AG09319 (cell line): ENCODE measurements around the gene LRRK2.
"Not testable (repeated sequence)": the region's sequence is repeated elsewhere in the genome, so short reads cannot be mapped to it uniquely, and the experiment has no call there.

ENCODE experiments used
- DNase-seq: peaks from one replicate; pipeline ENCODE4 v3.0.0-alpha.2; 2010; ENCODE audit warnings: low read depth; ENCODE audit errors: extremely low read depth
- CTCF ChIP-seq: IDR thresholded peaks from 2 replicates; pipeline ENCODE4 v1.5.1; 2011; ENCODE audit warnings: low read depth, mild to moderate bottlenecking, inconsistent platforms, low read length, moderate library complexity

Gene LRRK2

DNA sequence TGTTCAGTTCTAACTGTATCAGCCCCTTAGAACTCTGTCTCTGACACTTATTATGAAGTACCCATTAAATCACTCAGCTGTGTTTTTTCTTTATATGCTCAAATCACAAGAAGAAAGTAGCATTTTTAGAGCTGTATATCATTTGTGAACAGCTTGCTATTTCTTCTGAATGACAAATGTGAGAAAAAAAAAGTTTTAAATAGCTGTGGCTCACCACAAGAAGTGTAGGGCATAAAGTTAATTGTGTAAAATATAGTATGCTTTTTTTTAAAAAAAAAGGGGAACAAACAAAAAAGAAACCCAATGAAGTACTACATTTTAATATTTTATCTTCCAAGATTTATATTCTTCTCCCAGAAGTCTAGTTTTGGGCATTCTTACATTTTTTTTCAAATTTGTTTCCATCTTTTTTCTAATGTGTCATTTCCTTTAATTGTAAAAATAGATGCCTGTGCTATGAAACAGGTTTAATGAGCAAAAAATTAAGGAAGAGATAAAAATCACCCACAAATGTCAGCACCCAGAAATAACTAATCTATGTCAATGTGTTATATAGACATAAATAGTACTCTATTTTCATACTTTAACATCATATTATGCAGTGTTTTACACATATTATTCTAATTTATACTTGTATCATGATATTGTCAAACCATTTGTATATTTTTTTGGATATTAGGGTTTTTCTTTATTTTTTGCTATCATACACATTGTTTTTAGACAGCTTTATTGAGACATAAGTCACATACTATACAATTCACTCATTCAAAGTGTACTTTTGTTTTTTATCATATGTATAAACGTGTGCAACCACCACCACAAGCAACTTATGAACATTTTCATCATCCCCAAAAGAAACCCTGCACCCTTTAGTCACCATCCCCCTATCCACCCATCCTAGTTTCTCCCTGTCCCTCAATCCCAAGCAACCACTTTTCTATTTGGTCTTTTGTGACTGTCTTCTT is 22.4 kb upstream of the LRRK2 start:
- no peak for TF ChIP-seq CTCF
- no peak for DNase-seq

DNA sequence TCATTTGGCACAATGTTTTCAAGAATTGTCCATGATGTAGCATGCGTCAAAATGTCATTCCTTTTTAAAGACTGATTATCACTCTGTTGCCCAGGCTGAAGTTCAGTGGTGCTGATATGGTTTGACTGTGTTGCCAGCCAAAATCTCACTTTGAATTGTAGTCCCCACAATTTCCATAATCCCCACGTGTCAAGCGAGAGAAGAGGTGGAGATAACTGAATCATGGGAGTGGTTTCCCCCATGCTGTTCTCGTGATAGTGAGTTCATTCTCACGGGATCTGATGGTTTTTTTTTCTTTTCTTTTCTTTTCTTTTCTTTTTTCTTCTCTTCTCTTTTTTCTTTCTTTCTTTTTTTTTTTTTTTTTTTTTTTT is 21.8 kb upstream of the LRRK2 start:
- TF ChIP-seq CTCF, result no peak

GRCh38 chr12:40204337-40204736 is 20.5 kb upstream of the LRRK2 start:
- no peak for DNase-seq
- TF ChIP-seq CTCF, result no peak

More for the DNA sequence above, 21.8 kb upstream of the LRRK2 start:
- DNase-seq, result no peak

DNA sequence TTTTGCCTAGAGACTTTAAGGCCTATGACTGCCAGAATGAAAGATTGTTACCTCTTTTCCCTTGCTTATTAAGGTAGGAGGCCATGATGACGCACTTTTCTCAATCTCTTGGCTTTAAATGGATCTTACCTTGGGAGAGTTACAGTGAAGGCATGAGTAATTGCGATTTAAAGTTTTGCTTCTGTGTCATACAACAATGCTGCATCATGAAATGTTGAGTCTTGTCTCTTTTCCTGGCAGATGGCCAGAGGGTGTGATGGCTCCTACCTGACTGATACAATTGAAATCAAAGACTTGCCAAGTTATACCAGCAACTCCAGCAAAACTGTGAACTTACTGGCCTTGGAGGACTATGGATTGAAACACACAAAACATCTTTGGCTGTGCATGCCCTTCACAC is 17.2 kb upstream of the LRRK2 start:
- DNase-seq, result no peak
- no peak for TF ChIP-seq CTCF

DNA sequence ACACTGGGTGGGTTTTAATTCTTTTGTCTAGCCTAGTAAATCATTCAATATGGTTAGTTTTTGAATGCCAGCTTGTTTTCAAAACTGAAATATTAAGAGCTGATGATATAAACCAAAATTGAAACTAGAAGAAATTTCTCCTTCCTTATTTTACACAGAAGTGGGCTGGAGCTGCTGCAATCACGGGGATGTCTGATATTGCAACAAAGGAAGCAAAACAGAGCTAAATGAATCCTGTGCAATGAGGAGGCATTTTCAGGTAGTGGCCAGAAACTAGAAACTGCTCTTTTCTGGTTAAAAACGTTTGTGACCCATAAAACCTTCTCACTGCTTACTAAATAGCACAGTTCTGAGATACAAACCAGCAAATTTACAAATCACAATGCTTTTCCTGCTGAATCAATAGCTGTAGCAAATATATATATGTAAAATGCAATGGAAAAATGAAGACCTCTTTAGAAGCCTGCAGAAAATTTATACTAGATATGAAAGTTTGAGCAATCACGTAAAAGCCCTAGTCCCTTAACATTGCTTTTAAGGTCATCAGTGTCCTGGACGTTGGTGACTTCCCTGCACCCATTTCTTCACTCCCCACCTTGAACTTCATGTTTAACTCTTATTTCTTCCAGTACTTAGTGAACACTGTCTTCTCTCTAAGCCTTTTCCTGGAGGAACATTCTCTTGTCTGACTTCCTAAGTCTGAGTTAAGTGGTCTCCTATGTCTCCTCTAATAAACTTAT is 15.9 kb upstream of the LRRK2 start:
- no peak for DNase-seq
- TF ChIP-seq CTCF, result no peak

DNA sequence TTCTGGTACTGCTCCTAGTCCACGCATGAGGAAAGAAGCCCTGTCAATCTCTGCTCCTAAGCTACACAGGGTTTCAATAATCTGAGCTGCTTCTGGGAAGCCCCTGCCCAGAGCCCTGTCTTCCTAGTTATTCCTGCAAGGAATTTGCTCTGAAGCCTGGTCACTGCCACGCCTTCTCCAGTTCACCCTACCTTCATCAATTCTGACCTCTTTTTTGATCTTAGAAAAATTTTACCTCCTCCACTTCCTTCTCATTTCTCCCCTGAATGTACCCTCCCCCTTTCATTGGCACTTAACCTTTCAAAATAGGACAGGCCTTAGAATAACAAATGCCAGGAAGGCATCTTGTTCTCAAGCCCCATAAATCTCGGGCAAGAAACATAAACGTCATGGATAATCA is 14.9 kb upstream of the LRRK2 start:
- no peak for DNase-seq
- TF ChIP-seq CTCF, result no peak

- DNase-seq, result not testable (repeated sequence)
Measured at GRCh38 chr12:40211186-40211585, 13.6 kb upstream of the LRRK2 start.
